ENCODE measurements around the gene SMARCC1.

SMARCC1 gene

GRCh38 chr3:47542471-47543173 is 239.1 kb downstream of the SMARCC1 start:
- DNase-seq (ENCODE audit: low read depth in 2 of 2): no peak

- DNase-seq (ENCODE audit: low read depth in 2 of 2): no peak
Measured at GRCh38 chr3:47541583-47542108, 240.0 kb downstream of the SMARCC1 start.

DNA sequence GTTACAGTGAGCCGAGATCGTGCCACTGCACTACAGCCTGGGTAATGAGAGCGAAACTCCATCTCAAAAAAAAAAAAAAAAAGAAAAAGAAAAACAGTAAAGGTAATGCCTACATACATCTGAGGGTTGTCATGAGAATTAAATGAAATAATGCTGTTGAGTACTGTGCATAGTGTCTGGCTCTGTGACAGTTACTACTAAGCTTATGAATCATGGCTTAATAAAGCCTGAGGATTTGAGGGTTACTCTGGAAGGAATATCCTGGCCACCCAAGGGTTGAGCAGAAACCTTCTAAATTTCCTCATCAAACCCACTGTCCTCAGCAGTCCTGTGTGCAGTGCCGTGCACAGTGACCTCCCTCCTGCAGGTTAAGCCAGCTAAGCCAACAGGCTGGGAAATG is 241.4 kb downstream of the SMARCC1 start:
- no peak for DNase-seq (ENCODE audit: low read depth in 2 of 2)

- DNase-seq (ENCODE audit: low read depth in 2 of 2): no peak
Measured at GRCh38 chr3:47536967-47537366, 244.7 kb downstream of the SMARCC1 start.

DNA sequence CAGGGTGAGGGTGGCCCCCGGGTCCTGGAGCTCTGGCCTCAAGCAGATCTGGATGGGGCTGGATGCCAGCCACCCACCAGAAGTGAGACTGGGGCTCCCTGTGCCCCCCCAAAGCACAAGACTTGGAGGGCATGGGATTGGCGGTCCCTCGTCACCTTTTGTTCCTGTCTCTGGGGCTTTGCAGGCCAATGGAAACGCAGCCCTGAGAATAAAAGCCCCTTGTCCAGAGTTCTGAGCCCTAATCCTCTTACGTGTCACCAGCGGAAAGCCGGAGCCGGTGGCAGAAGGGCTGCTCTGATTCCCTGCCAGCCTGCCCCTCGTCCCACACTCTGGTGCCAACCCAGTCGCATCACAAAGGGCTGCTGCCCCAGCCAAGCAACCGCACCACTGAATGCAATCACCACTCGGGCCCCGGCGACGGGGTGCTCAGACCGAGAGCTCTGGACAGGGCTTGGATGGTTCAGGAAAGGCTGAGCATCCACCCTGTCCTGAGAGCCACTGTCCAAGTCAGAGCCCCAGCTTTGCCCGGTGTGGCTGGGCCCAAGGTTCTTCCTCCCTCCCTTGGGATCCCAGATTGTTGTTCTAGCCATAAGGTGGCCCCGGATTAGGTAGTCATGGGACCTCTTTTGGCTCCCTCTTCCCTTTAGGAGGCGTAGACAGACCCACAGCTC is 245.3 kb downstream of the SMARCC1 start:
- DNase-seq (ENCODE audit: low read depth in 2 of 2): no peak
